MCF 10A (cell line): ENCODE results near the gene SPACA9. TPM values are rescaled to one million over a fixed set of nuclear protein-coding genes. Genes with fewer than 3 reads are reported as not detected.

ENCODE experiments used
- BruUV-seq: library from RNA; stranded (reverse); fragments of 400-500 nt; replicated peaks from 2 replicates; lab custom pipeline; 2021; lab: Mats Ljungman, UMichigan
- CTCF ChIA-PET: fragments of 300-600 bp; sonication (Branson Sonifier 250); formaldehyde crosslinking; extraction: SDS; loops from one replicate; lab custom pipeline; 2021; ENCODE audit warnings: antibody characterized with exemption, inconsistent platforms; lab: Yijun Ruan, JAX
- POLR2A ChIA-PET: fragments of 300-600, 350-650 bp; sonication (Branson Sonifier 250); formaldehyde crosslinking; extraction: SDS; loops from one replicate; lab custom pipeline; 2020; ENCODE audit warnings: antibody characterized with exemption, inconsistent platforms; lab: Yijun Ruan, JAX
- DNase-seq: peaks from one replicate; pipeline ENCODE4 v3.0.0-alpha.2; 2018; ENCODE audit not compliant: unreplicated experiment
- H3K27ac Mint-ChIP-seq: one replicate; pipeline ENCODE4 v1.8.0; 2022; ENCODE audit warnings: mild to moderate bottlenecking, low read depth, mixed read lengths; ENCODE audit not compliant: unreplicated experiment
- H3K27me3 Mint-ChIP-seq: one replicate; pipeline ENCODE4 v1.8.0; 2022; ENCODE audit warnings: mixed read lengths; ENCODE audit not compliant: insufficient read depth, unreplicated experiment
- H3K36me3 Mint-ChIP-seq: one replicate; pipeline ENCODE4 v1.8.0; 2022; ENCODE audit warnings: mild to moderate bottlenecking, moderate library complexity, mixed read lengths; ENCODE audit not compliant: insufficient read depth, unreplicated experiment
- H3K4me1 Mint-ChIP-seq: one replicate; pipeline ENCODE4 v1.8.0; 2022; ENCODE audit warnings: mixed read lengths; ENCODE audit not compliant: insufficient read depth, unreplicated experiment
- H3K4me3 Mint-ChIP-seq: one replicate; pipeline ENCODE4 v1.8.0; 2022; ENCODE audit warnings: mild to moderate bottlenecking, moderate library complexity, mixed read lengths; ENCODE audit not compliant: unreplicated experiment
- H3K9me3 Mint-ChIP-seq: one replicate; pipeline ENCODE4 v1.8.0; 2022; ENCODE audit warnings: mixed read lengths; ENCODE audit not compliant: unreplicated experiment
- intact Hi-C: fragments of 100-400 bp; cut with micrococcal nuclease; formaldehyde crosslinking; loops from 2 replicates; pipeline ENCODE4 v1.14.1; 2022
- total RNA-seq: library from RNA; stranded (reverse); gene quantifications from 2 replicates; pipeline ENCODE4 v1.2.3, GENCODE V29; 2022
- TF ChIP-seq, protein P1 (sequence below): fragments of 200-600 bp; IDR thresholded peaks from one replicate; pipeline ENCODE4 v1.8.0; 2022; ENCODE audit warnings: antibody characterized with exemption, mild to moderate bottlenecking; ENCODE audit not compliant: unreplicated experiment

SPACA9 gene
- total RNA-seq, 1 experiment from 2014 or later: 4.4 TPM

DNA sequence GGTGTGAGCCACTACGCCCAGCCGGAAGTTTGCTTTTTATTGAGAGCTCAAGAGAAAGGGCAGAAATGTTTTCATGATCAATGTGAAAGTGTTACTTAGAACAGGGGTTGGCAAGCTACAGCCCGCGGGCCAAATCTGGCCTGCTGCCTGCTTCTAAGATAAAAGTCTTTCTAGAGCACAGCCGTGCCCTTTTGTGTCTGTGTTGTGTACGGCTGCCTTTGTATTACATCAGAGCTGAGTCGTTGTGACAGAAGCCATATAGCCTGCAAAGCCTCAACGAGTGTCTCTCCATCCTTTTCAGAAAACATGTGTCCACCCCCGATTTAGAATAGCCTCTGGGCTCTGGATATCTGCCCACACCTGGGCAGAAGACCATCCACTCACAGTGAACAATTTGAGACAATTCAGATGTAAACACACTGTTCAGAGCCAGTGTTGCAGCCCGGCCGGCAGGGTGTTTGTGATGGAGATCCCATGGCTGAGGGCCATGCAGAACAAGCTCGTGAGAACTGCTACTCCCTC is 29.5 kb upstream of the SPACA9 start:
- no peak for DNase-seq
- TF ChIP-seq, protein P1, sequence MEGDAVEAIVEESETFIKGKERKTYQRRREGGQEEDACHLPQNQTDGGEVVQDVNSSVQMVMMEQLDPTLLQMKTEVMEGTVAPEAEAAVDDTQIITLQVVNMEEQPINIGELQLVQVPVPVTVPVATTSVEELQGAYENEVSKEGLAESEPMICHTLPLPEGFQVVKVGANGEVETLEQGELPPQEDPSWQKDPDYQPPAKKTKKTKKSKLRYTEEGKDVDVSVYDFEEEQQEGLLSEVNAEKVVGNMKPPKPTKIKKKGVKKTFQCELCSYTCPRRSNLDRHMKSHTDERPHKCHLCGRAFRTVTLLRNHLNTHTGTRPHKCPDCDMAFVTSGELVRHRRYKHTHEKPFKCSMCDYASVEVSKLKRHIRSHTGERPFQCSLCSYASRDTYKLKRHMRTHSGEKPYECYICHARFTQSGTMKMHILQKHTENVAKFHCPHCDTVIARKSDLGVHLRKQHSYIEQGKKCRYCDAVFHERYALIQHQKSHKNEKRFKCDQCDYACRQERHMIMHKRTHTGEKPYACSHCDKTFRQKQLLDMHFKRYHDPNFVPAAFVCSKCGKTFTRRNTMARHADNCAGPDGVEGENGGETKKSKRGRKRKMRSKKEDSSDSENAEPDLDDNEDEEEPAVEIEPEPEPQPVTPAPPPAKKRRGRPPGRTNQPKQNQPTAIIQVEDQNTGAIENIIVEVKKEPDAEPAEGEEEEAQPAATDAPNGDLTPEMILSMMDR: no peak
- H3K4me1 Mint-ChIP-seq: no peaks in the 10 kb centered on the region
- no peaks in the 10 kb centered on the region for H3K9me3 Mint-ChIP-seq
- BruUV-seq: no TSS peak
- H3K4me3 Mint-ChIP-seq: no peak overlapping the region
- no peaks in the 10 kb centered on the region for H3K36me3 Mint-ChIP-seq
- intact Hi-C loops: no loop called here
- ChIA-PET CTCF (interaction anchor here (0.6 kb wide), 1 partner anchor 486 kb away, joined by 4 read pairs; the partner anchor contains the start of gene SURF6), POLR2A (interaction anchor here (0.6 kb wide), 1 partner anchor 9 kb away, joined by 3 read pairs; no protein-coding TSS in a partner anchor)
- H3K27ac Mint-ChIP-seq: no peak overlapping the region
- peaks cover 10% of the 10 kb centered on the region for H3K27me3 Mint-ChIP-seq

DNA sequence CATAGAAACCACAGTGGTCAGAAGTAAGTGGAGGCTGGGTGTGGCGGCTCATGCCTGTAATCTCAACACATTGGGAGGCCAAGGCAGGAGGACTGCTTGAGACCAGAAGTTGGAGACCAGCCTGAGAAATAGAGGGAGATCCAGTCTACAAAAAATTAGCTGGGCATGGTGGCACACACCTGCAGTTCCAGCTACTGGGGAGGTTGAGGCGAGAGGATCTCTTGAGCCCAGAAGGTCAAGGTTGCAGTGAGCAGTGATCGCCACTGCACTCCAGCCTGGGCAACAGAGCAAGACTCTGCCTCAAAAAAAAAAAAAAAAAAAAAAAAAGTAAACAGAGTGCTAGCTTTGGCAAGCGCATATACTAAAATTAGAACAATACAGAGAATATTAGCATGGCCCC is 25.2 kb upstream of the SPACA9 start:
- Mint-ChIP-seq H3K27ac (no peak overlapping the region), H3K9me3 (no peaks in the 10 kb centered on the region), H3K36me3 (no peaks in the 10 kb centered on the region), H3K27me3 (peaks cover 34% of the 10 kb centered on the region), H3K4me3 (no peak overlapping the region), H3K4me1 (peaks cover 5% of the 10 kb centered on the region)
- ChIA-PET POLR2A (interaction anchor here (0.7 kb wide), 1 partner anchor 78 kb away, joined by 3 read pairs; no protein-coding TSS in a partner anchor), CTCF (interaction anchor here (0.6 kb wide), 1 partner anchor 279 kb away, joined by 5 read pairs; no protein-coding TSS in a partner anchor)
- intact Hi-C loops: no loop called here
- DNase-seq: no peak
- TF ChIP-seq, protein P1: no peak
- BruUV-seq: no TSS peak

DNA sequence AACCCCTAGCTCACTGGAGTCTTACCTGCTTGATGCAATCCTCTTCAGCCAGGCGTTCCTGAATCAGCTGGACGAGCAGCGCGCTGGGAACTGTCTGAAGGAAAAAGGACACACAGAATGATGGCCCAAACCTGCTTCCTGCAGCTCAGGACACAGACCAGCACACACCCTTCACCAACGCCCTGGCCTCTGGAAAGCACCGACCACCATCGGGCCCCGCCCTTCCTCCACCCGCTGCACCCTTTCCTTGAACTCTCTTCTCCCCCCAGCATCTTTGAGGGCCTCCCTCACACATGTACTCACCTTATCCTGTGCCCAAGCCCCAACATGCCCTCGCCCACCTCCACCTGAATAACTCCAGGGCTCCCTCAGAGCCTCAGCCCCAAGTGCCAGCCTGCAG is 23.9 kb upstream of the SPACA9 start:
- ChIA-PET POLR2A (no interaction called here), CTCF (interaction anchor here (0.6 to 1.7 kb wide), 2 partner anchors 48 to 67 kb away, joined by 3 to 5 read pairs; no protein-coding TSS in a partner anchor)
- intact Hi-C loops: no loop called here
- no peaks in the 10 kb centered on the region for H3K36me3 Mint-ChIP-seq
- DNase-seq: no peak
- peaks cover 34% of the 10 kb centered on the region for H3K27me3 Mint-ChIP-seq
- H3K4me1 Mint-ChIP-seq: peaks cover 5% of the 10 kb centered on the region
- no peak overlapping the region for H3K27ac Mint-ChIP-seq
- H3K4me3 Mint-ChIP-seq: no peak overlapping the region
- no TSS peak for BruUV-seq
- TF ChIP-seq, protein P1: no peak
- no peaks in the 10 kb centered on the region for H3K9me3 Mint-ChIP-seq

DNA sequence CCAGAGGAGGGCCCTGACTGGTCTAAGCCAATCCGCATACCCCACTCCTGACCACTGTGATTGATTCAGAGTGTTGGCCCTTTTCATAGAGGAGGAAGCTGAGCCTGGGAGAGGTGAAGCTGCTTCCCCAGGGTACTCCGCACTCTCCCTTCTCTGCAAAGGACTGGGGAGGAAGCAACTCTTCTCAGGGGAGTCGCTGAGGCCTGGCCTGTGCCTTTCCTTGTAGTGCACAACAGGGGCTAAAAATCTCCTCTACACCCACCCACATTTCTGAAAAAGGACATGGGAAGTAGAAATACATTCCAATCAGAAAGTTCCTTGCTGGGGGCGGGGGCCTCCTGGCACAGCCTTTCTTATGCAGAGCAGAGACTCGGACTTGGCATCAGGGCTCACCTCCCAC is 22.8 kb upstream of the SPACA9 start:
- Mint-ChIP-seq H3K9me3 (no peaks in the 10 kb centered on the region), H3K4me3 (no peak overlapping the region), H3K4me1 (peaks cover 5% of the 10 kb centered on the region), H3K36me3 (no peaks in the 10 kb centered on the region), H3K27me3 (peaks cover 34% of the 10 kb centered on the region), H3K27ac (no peak overlapping the region)
- CTCF ChIA-PET: no interaction called here
- no peak for DNase-seq
- POLR2A ChIA-PET: no interaction called here
- BruUV-seq: no TSS peak
- intact Hi-C loops: no loop called here
- TF ChIP-seq, protein P1: no peak
